ENCODE data around the gene COG7.
"Not testable (repeated sequence)": the region's sequence is repeated elsewhere in the genome, so short reads cannot be mapped to it uniquely, and the experiment has no call there.

The COG7 gene

GRCh38 chr16:23469814-23470213 is 16.8 kb upstream of the COG7 start:
- DNase-seq = no peak

GRCh38 chr16:23466162-23466885 is 13.3 kb upstream of the COG7 start:
- DNase-seq = no peak

GRCh38 chr16:23465179-23465578 is 12.2 kb upstream of the COG7 start:
- no peak for DNase-seq

- peak; percentile 38 for DNase-seq
Observed at GRCh38 chr16:23464196-23464595, 11.2 kb upstream of the COG7 start.

GRCh38 chr16:23462994-23463393 is 10.0 kb upstream of the COG7 start:
- not testable (repeated sequence) for DNase-seq

- no peak for DNase-seq
Observed at GRCh38 chr16:23453338-23454052, 506 bp upstream of the COG7 start.

- DNase-seq = peak; percentile 37
Observed at GRCh38 chr16:23452221-23452571, 793 bp downstream of the COG7 start.

DNA sequence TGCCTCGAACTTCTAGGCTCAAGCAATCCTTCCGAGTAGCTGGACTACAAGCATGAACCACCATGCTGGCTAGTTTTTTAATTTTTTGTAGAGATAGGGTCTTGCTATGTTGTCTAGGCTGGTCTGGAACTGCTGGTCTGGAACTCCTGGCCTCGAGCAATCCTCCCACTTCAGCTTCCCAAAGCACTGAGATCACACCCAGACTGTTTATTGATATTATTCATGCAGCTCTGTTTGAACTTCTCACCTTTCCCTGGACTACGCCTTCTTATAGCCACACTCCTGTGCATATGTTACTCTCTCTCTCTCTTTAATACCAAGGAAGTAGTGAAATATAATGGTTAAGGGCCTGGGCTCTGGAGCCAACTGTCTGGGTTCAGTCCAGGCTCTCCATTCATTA is 4.6 kb downstream of the COG7 start:
- no peak for DNase-seq

GRCh38 chr16:23437542-23437941 is 15.4 kb downstream of the COG7 start:
- DNase-seq = peak; percentile 31

GRCh38 chr16:23436951-23437350 is 16.0 kb downstream of the COG7 start:
- peak; percentile 86 for DNase-seq

GRCh38 chr16:23435500-23435899 is 17.5 kb downstream of the COG7 start:
- DNase-seq = peak; percentile 84

DNA sequence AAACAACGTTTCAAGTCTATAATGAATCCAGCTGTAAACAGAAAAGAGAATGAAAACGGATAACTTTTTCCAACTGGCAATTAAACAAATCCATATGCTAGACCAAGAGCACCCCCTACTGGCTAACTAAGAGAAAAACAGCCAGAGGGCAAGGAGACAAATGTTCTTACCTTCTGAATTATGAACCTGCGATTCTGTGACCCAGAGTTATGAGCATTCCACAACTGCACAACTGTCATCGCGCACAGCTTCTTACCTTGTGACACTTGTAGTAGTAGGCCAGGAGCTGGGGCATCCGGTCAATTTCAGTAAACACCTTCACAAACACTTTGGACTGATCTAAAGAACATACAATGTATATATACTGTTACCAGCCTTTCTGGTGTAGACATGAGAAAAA is 18.6 kb downstream of the COG7 start:
- DNase-seq = peak; percentile 88

DNA sequence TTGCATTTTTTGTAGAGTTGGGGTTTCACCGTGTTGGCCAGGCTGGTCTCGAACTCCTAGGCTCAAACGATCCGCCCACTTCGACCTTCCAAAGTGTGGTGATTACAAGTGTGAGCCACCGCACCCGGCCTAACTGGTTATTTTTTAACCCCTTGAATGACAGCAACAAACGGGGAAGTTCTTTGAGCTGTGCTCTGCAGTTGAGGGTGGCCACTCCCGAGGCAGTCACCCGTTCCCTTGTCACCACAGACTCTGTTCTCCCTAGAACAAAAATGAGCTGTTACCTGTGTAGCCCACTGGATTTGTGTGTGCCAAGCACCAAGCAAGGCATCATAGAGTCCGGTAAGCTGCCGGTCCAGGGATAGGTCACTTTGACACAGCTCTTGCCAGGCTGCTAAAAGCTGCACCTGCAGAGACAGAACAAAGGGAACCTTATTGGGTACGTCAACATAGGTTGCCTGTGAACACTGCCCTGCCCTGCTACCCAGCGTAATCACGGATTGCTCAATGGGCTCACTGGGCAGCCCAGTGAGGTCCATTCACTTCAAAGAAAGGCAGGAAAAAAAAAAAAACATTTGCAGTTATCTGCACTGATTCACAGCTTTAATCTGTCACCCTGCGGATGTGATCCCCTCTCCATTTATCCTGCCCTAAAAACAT is 19.6 kb downstream of the COG7 start:
- no peak for DNase-seq

DNA sequence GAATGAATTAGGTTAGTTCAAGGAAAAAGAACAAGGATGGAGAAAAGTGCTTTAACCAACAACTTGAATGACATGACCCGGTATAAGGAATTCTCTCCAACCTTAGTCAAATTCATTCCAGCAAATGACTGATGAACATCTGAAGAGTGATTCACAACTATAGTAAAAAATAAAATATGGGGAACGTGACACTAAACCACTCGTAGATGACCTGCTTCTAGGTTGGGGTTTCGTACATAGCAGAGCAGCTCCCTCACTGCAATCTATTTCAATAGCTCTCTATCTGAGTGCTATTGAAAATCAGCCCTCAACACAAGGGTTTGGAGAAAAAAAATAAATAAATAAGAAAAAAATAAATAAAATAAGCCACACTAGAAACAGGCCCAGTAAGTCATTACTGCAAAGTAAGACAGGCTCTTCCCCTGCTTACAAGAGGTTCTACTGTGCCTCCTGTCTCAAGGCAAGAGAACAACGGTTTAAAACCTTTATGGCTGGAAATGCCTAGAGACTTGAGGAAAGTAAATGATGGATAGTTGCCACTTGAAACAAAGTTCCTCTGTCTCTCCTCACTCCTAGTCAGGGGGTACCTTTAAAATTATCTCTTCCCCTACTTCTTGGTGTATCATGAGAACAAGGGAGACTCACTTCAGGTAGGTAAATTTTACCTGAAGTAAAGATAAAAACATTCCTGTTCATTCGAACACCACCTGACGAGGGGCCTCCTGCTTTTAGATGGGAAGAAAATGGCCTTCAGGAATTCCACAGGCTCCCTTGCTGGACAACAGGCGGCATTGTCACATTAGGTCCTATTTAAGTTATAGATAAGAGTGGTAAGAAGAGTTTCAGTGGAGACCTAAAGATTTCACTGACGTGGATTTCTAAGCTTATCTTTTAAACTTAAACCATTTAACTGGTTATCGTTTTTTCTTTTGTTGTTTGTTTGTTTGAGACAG is 20.5 kb downstream of the COG7 start:
- no peak for DNase-seq

DNA sequence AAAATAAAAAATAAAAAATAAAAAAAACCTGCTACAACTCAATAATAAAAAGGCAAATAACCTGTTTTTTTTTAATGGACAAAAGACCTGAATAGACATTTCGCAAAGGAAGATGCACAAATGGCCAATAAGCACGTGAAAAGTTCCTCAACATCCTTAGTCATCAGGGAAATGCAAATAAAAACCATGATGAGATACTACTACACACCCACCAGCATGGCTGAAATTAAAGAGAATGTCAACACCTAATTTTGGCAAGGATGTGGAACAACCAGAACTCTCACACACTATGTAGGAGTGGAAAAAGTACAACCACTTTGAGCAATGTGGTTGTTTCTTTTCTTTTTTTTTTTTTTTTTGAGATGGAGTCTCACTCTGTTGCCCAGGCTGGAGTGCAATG is 24.6 kb downstream of the COG7 start:
- DNase-seq = no peak

DNA sequence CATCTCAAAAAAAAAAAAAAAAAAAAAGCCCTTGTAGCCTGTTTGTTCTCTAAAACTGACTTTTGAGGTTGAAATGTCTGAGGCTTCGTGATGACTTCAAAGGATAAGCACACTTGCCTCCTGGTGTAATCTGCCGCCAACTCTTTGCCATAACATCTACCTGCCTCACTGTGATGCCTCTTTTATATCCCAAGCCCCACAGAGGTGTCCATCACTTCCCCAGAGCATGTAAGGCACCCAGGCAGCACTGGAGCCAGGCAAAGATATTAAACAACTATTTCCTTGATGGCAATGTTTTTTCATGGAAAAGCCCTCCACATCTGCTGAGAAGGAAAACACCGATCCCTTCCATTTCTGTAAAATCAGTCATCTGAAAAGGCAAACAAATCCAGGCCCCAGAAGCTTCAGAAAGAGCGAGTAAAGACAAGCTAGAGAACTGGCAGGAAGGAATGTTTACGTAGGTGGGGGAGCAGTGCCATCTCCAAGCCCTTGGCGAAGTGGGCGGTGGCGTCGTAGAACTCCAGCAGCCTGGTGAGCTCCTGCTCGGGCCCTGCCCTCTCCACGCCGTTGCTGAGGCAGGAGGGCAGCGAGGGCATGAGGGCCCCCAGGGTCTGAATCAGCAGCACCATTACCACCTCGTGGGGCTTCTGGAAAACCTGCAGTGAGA is 28.6 kb downstream of the COG7 start:
- DNase-seq = no peak

DNA sequence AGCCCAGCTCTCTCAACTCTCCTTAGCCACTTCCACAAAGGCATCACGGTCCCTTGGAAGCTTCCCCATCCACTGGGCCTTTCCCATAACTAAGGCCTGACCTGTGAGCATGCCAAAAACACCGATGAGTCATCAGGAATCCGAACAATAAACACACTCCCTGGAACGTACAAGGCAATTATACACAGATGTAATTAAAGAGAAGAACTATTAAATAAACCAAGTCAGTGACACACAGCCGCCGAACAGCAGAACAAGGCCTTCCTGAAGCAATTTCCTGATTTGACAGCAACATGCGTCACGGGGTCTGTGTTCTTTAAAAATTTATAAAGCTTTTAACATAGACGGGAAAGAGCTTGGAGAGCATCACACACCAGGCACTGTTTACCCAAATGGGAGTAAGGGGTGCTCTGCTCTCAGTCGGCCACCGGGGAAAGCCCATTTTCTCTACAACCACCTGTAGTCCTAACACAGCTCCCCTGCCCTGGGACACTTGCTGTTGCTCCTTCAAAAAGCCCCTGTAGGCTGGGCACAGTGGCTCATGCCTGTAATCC is 29.4 kb downstream of the COG7 start:
- DNase-seq = no peak

- DNase-seq = no peak
Observed at GRCh38 chr16:23420011-23420410, 33.0 kb downstream of the COG7 start.

GRCh38 chr16:23416816-23417215 is 36.2 kb downstream of the COG7 start:
- DNase-seq = no peak

GRCh38 chr16:23414731-23415130 is 38.3 kb downstream of the COG7 start:
- DNase-seq = no peak

- DNase-seq = no peak
Observed at GRCh38 chr16:23410176-23410575, 42.8 kb downstream of the COG7 start.

DNA sequence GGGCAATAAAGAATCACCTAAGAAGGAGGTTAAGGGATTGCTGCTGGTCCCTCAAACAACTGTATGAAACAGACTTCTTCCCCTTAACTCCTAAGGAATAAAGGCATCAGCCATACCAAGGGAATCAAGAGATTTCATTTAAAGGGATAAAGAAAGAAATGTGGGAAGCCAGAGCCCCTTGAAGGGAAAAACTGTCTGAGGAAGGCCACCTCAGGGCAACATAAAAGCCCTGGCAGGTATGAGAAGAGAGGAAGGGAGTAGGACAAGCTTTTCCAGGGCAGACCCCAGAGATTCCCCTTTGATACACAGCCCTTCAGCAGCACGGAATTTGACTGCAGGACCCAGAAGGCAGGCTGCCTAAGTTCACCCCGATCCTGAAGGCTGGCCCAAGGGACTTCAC is 43.5 kb downstream of the COG7 start:
- no peak for DNase-seq
